Liver (tissue), 9 donors: ENCODE data around the gene SHTN1. TPM values are rescaled to one million over a fixed set of nuclear protein-coding genes. Genes with fewer than 3 reads are reported as not detected.

Experiments
- DNase-seq: peaks from one replicate; pipeline ENCODE4 v3.0.0-alpha.2; 2017; ENCODE audit warnings: low spot score
- H3K27ac ChIP-seq, 2 donors: one replicate each; pipeline ENCODE4 v1.7.0; 2013; ENCODE audit warnings: inconsistent platforms in 2 of 2, low read length in 2 of 2, control low read depth in 1 of 2, low read depth in 1 of 2, mild to moderate bottlenecking in 1 of 2
- H3K27me3 ChIP-seq, 4 donors: one replicate each; pipeline versions ENCODE4 v1.6.1 to v1.7.0; 2013; ENCODE audit warnings: low read length in 3 of 4, inconsistent platforms in 1 of 4, mild to moderate bottlenecking in 1 of 4, moderate library complexity in 1 of 4; ENCODE audit not compliant: control insufficient read depth in 4 of 4, insufficient read depth in 4 of 4
- H3K36me3 ChIP-seq, 4 donors: one replicate each; pipeline versions ENCODE4 v1.6.1 to v1.7.0; 2013; ENCODE audit warnings: low read length in 3 of 4, mild to moderate bottlenecking in 3 of 4, low read depth in 1 of 4, moderate library complexity in 1 of 4; ENCODE audit not compliant: control insufficient read depth in 4 of 4, insufficient read depth in 3 of 4
- H3K4me1 ChIP-seq, 4 donors: one replicate each; pipeline versions ENCODE4 v1.6.1 to v1.7.0; 2013; ENCODE audit warnings: low read length in 3 of 4, mild to moderate bottlenecking in 3 of 4, moderate library complexity in 1 of 4; ENCODE audit not compliant: control insufficient read depth in 4 of 4, insufficient read depth in 4 of 4
- H3K4me3 ChIP-seq, 3 donors: one replicate each; pipeline versions ENCODE4 v1.6.1 to v1.7.0; 2013; ENCODE audit warnings: low read length in 3 of 3, control low read depth in 1 of 3, low read depth in 1 of 3, mild to moderate bottlenecking in 1 of 3
- H3K9ac ChIP-seq, 2 donors: one replicate each; pipeline ENCODE4 v1.7.0; 2013; ENCODE audit warnings: low read length in 2 of 2, mild to moderate bottlenecking in 2 of 2, moderate library complexity in 2 of 2, control low read depth in 1 of 2, low read depth in 1 of 2
- H3K9me3 ChIP-seq, 4 donors: one replicate each; pipeline versions ENCODE4 v1.6.1 to v1.7.0; 2013; ENCODE audit warnings: low read length in 3 of 4; ENCODE audit not compliant: control insufficient read depth in 4 of 4
- EGR1 ChIP-seq, 2 donors: IDR thresholded peaks; 2 replicates each; pipeline ENCODE4 v1.6.1; 2016 to 2018; ENCODE audit warnings: antibody characterized with exemption in 2 of 2, low read depth in 2 of 2
- FOXA1 ChIP-seq: IDR thresholded peaks from 2 replicates; pipeline ENCODE4 v1.6.1; 2016; ENCODE audit warnings: antibody characterized with exemption
- FOXA2 ChIP-seq: IDR thresholded peaks from 2 replicates; pipeline ENCODE4 v1.6.1; 2016; ENCODE audit warnings: antibody characterized with exemption
- GABPA ChIP-seq, 2 donors: IDR thresholded peaks in 1 of 2; conservative IDR thresholded peaks in 1 of 2; 2 replicates each; pipeline ENCODE4 v1.6.1; 2016; ENCODE audit warnings: antibody characterized with exemption in 2 of 2, mild to moderate bottlenecking in 1 of 2, moderate library complexity in 1 of 2
- HNF4A ChIP-seq, 2 donors: conservative IDR thresholded peaks; 2 replicates each; pipeline ENCODE4 v1.6.1; 2016; ENCODE audit warnings: antibody characterized with exemption in 2 of 2, mild to moderate bottlenecking in 2 of 2
- HNF4G ChIP-seq: IDR thresholded peaks from 2 replicates; pipeline ENCODE4 v1.6.1; 2016; ENCODE audit warnings: antibody characterized with exemption
- JUND ChIP-seq, 2 donors: IDR thresholded peaks; 2 replicates each; pipeline ENCODE4 v1.6.1; 2016; ENCODE audit warnings: antibody characterized with exemption in 2 of 2
- NR2F2 ChIP-seq: IDR thresholded peaks from 2 replicates; pipeline ENCODE4 v1.6.1; 2016; ENCODE audit warnings: antibody characterized with exemption
- RAD21 ChIP-seq, 2 donors: IDR thresholded peaks; 2 replicates each; pipeline ENCODE4 v1.6.1; 2016; ENCODE audit warnings: antibody characterized with exemption in 2 of 2, mild to moderate bottlenecking in 2 of 2
- RXRA ChIP-seq, 2 donors: IDR thresholded peaks; 2 replicates each; pipeline ENCODE4 v1.6.1; 2017 to 2018; ENCODE audit warnings: antibody characterized with exemption in 2 of 2, mild to moderate bottlenecking in 1 of 2
- SP1 ChIP-seq: IDR thresholded peaks from 2 replicates; pipeline ENCODE4 v1.6.1; 2018; ENCODE audit warnings: antibody characterized with exemption, mild to moderate bottlenecking
- TAF1 ChIP-seq: conservative IDR thresholded peaks from 2 replicates; pipeline ENCODE4 v1.6.1; 2016; ENCODE audit warnings: antibody characterized with exemption, mild to moderate bottlenecking
- YY1 ChIP-seq: IDR thresholded peaks from 2 replicates; pipeline ENCODE4 v1.6.1; 2016; ENCODE audit warnings: antibody characterized with exemption, mild to moderate bottlenecking
- WGBS: extraction: QIAGEN DNeasy Blood & Tissue Kit; methylation state at CpG from one replicate; pipeline ENCODE4 v1.1.7; 2013; 5-methylcytosine and 5-hydroxymethylcytosine counted together
- polyA plus RNA-seq, 2 donors: library from polyadenylated mRNA; stranded (reverse) in 1 of 2; unstranded in 1 of 2; fragments of 200-250 nt in 1 of 2; fragments of >200 nt in 1 of 2; fragmentation: Nextera tagmentation in 1 of 2; extraction: Ambion mirVana in 1 of 2; gene quantifications; one replicate each; pipeline versions ENCODE4 v1.2.1 to v1.2.3, GENCODE V29; 2013 to 2015
- total RNA-seq, 2 donors: library from RNA; depleted of rRNA; stranded (reverse); fragments of >200 nt; gene quantifications; one replicate each; pipeline ENCODE4 v1.2.3, GENCODE V29; 2014
- TF ChIP-seq, protein P1 (sequence below): IDR thresholded peaks from 2 replicates; pipeline ENCODE4 v1.6.1; 2016; ENCODE audit warnings: antibody characterized with exemption
- TF ChIP-seq, protein P2 (sequence below): IDR thresholded peaks from 2 replicates; pipeline ENCODE4 v1.6.1; 2016; ENCODE audit warnings: antibody characterized with exemption
- TF ChIP-seq, protein P3 (sequence below): fragments of 150-350 bp; IDR thresholded peaks from 2 replicates; pipeline ENCODE4 v1.5.1; 2017; ENCODE audit warnings: improper control_type of control experiment, low read depth, low read length; ENCODE audit not compliant: missing input control
- TF ChIP-seq, protein P4 (sequence below): IDR thresholded peaks from 2 replicates; pipeline ENCODE4 v1.6.1; 2016; ENCODE audit warnings: antibody characterized with exemption
- donor health status: healthy.
- donor health status: healthy.
- donor health status: healthy.
- donor health status: healthy.
- donor health status: healthy.

Gene SHTN1
- total and polyA plus RNA-seq, 4 donors, result 3.2 to 11.7 (median 10.3) TPM

DNA sequence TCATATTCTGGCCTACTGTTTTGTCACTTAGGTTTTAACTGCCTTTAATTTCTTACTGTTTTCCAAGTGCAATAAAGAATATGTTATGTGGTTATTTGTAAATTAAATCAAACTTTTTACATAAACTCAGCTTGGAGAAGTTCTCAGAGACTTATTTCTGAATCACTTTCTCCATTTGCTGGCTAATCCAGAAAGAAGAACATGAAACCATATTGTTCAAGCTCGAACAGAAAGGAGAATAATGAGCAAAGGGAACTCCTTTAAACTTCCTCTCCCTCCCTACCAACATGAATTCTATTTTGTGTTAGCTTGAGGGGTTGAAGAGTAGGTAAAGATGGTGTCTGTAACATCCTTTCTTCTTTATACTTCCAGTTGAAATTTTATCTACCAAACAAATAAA lies 52.3 kb downstream of the SHTN1 start:
- Histone ChIP-seq H3K36me3 (peaks cover 0 to 20% (median 10%) of the 10 kb centered on the region in 4 donors), H3K4me3 (no peak overlapping the region), H3K27me3 (no peaks in the 10 kb centered on the region), H3K9ac (no peak overlapping the region), H3K4me1 (no peaks in the 10 kb centered on the region), H3K9me3 (no peaks in the 10 kb centered on the region), H3K27ac (no peak overlapping the region)
- TF ChIP-seq RAD21 (IDR thresholded peaks at IDR 0.05) (no peak), EGR1 (IDR thresholded peaks at IDR 0.05; ENCODE audit: low read depth in 2 of 2) (no peak), HNF4A (conservative IDR thresholded peaks at IDR 0.05) (no peak)
- WGBS, result 68% methylated on average over 1 of the region's 1 CpG
- DNase-seq, result no peak

DNA sequence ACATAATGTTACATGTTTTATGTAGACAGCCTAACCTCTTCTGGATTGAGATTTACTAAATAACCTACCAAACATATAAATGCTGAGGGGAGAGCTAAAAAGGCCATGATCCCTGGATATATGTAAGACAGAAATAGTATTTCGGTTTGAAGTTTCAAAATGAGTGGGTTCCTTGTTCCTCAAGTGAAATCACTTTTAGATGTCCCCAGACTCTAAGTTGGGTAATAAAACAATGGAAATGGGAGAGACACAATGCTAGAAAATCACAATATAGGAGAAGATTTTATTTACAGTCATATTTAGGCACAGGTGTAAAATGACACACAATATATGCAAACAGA lies 56.5 kb downstream of the SHTN1 start:
- no peak overlapping the region for H3K27ac ChIP-seq
- no peak overlapping the region for H3K4me3 ChIP-seq
- peaks cover 2 to 25% (median 13%) of the 10 kb centered on the region in 4 donors for H3K36me3 ChIP-seq
- DNase-seq, result no peak
- H3K27me3 ChIP-seq, result no peaks in the 10 kb centered on the region
- WGBS, result 89% methylated on average over 1 of the region's 1 CpG
- H3K4me1 ChIP-seq, result no peaks in the 10 kb centered on the region
- no peak overlapping the region for H3K9ac ChIP-seq
- no peak for TF ChIP-seq GABPA (IDR thresholded peaks at IDR 0.05 in 1 of 2, conservative IDR thresholded peaks at IDR 0.05 in 1 of 2)
- no peak for TF ChIP-seq NR2F2
- TF ChIP-seq YY1, result no peak
- TF ChIP-seq, protein P1, sequence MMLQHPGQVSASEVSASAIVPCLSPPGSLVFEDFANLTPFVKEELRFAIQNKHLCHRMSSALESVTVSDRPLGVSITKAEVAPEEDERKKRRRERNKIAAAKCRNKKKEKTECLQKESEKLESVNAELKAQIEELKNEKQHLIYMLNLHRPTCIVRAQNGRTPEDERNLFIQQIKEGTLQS, result no peak
- TF ChIP-seq HNF4A (conservative IDR thresholded peaks at IDR 0.05), result no peak
- TF ChIP-seq JUND (IDR thresholded peaks at IDR 0.05), result no peak
- TF ChIP-seq RXRA (IDR thresholded peaks at IDR 0.05), result no peak
- TF ChIP-seq, protein P2, sequence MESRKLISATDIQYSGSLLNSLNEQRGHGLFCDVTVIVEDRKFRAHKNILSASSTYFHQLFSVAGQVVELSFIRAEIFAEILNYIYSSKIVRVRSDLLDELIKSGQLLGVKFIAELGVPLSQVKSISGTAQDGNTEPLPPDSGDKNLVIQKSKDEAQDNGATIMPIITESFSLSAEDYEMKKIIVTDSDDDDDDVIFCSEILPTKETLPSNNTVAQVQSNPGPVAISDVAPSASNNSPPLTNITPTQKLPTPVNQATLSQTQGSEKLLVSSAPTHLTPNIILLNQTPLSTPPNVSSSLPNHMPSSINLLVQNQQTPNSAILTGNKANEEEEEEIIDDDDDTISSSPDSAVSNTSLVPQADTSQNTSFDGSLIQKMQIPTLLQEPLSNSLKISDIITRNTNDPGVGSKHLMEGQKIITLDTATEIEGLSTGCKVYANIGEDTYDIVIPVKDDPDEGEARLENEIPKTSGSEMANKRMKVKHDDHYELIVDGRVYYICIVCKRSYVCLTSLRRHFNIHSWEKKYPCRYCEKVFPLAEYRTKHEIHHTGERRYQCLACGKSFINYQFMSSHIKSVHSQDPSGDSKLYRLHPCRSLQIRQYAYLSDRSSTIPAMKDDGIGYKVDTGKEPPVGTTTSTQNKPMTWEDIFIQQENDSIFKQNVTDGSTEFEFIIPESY, result no peak
- no peak for TF ChIP-seq SP1
- TF ChIP-seq, protein P3, sequence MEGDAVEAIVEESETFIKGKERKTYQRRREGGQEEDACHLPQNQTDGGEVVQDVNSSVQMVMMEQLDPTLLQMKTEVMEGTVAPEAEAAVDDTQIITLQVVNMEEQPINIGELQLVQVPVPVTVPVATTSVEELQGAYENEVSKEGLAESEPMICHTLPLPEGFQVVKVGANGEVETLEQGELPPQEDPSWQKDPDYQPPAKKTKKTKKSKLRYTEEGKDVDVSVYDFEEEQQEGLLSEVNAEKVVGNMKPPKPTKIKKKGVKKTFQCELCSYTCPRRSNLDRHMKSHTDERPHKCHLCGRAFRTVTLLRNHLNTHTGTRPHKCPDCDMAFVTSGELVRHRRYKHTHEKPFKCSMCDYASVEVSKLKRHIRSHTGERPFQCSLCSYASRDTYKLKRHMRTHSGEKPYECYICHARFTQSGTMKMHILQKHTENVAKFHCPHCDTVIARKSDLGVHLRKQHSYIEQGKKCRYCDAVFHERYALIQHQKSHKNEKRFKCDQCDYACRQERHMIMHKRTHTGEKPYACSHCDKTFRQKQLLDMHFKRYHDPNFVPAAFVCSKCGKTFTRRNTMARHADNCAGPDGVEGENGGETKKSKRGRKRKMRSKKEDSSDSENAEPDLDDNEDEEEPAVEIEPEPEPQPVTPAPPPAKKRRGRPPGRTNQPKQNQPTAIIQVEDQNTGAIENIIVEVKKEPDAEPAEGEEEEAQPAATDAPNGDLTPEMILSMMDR, result no peak
- TF ChIP-seq FOXA1, result no peak
- no peak for TF ChIP-seq RAD21 (IDR thresholded peaks at IDR 0.05)
- TF ChIP-seq EGR1 (IDR thresholded peaks at IDR 0.05; ENCODE audit: low read depth in 2 of 2), result no peak
- no peak for TF ChIP-seq HNF4G
- TF ChIP-seq TAF1, result no peak
- no peak for TF ChIP-seq FOXA2
- TF ChIP-seq, protein P4, sequence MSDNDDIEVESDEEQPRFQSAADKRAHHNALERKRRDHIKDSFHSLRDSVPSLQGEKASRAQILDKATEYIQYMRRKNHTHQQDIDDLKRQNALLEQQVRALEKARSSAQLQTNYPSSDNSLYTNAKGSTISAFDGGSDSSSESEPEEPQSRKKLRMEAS, result no peak
- no peaks in the 10 kb centered on the region for H3K9me3 ChIP-seq
